Psoas muscle (tissue), 8 donors: Measurements from ENCODE around the gene DNPEP. TPM values are rescaled to one million over a fixed set of nuclear protein-coding genes. Genes with fewer than 3 reads are reported as not detected.

Experiments used
- ATAC-seq, 4 donors: fragments of 200-7000 bp; cut with Tn5 transposase; one replicate each; pipeline ENCODE4 v1.9.1; 2020; ENCODE audit warnings: moderate library complexity in 3 of 4, mild to moderate bottlenecking in 2 of 4
- DNase-seq, 2 donors: peaks; one replicate each; pipeline ENCODE4 v3.0.0-alpha.2; 2020
- H3K27ac ChIP-seq: fragments of 200-600 bp; one replicate; pipeline ENCODE4 v1.8.0; 2022
- H3K27me3 ChIP-seq, 3 donors: fragments of 200-600 bp in 1 of 3; one replicate each; pipeline versions ENCODE4 v1.6.1 to v1.8.0; 2013 to 2022; ENCODE audit warnings: low read length in 2 of 3, mild to moderate bottlenecking in 2 of 3, moderate library complexity in 1 of 3; ENCODE audit not compliant: insufficient read depth in 3 of 3
- H3K36me3 ChIP-seq, 2 donors: fragments of 200-600 bp in 1 of 2; one replicate each; pipeline versions ENCODE4 v1.6.1 to v1.8.0; 2013 to 2022; ENCODE audit warnings: low read depth in 1 of 2, mild to moderate bottlenecking in 1 of 2, moderate library complexity in 1 of 2; ENCODE audit not compliant: insufficient read depth in 1 of 2
- H3K4me1 ChIP-seq: fragments of 200-600 bp; one replicate; pipeline ENCODE4 v1.8.0; 2022
- H3K4me3 ChIP-seq: fragments of 200-600 bp; one replicate; pipeline ENCODE4 v1.8.0; 2022; ENCODE audit warnings: mild to moderate bottlenecking
- H3K9me3 ChIP-seq: fragments of 200-600 bp; one replicate; pipeline ENCODE4 v1.8.0; 2022
- CTCF ChIP-seq: fragments of 200-600 bp; IDR thresholded peaks from one replicate; pipeline ENCODE4 v1.8.0; 2022; ENCODE audit warnings: antibody characterized with exemption
- WGBS, 3 donors: extraction: QIAGEN DNeasy Blood & Tissue Kit; methylation state at CpG; one replicate each; pipeline versions ENCODE4 v1.1.6 to v1.1.7; 2013; 5-methylcytosine and 5-hydroxymethylcytosine counted together
- intact Hi-C, 2 donors: fragments of 100-400 bp; cut with DNase I; formaldehyde crosslinking; loops; one replicate each; pipeline versions ENCODE4 v1.11.0 to v1.14.2; 2022
- long read RNA-seq, 2 donors: library from polyadenylated mRNA; unstranded; transcript quantifications; one replicate each; pipeline ENCODE4 v2.0.0, GENCODE V29; 2021
- polyA plus RNA-seq, 3 donors: library from polyadenylated mRNA; stranded (reverse); fragments of 200-250 nt; gene quantifications; one replicate each; pipeline ENCODE4 v1.2.3, GENCODE V29; 2013
- total RNA-seq, 4 donors: library from RNA; stranded (reverse); fragmentation: NEBNext Ultra II Directional in 2 of 4; extraction: Animal tissue kit (Norgen Biotek cat#: 25700) in 2 of 4; gene quantifications; one replicate each; pipeline versions ENCODE4 v1.2.1 to v1.2.4, GENCODE V29; 2021 to 2023
- donor health status: healthy with polysubstance abuse.
- donor health status: DM: no; HTN: no; CAD: no; lungs with moderate emphysema.
- donor health status: Bipolar disorder and iron deficiency.
- donor health status: healthy.
- donor health status: DM: yes; HTN: yes; CAD: no.
- donor health status: DM: no; HTN: no; CAD: no.
- donor health status: DM: no; HTN: no; CAD: no.
- donor health status: DM: yes; HTN: yes; CAD: no.

The DNPEP gene
- 10 to 100 TPM; 60.9 to 88.3 (median 63.9) TPM for total RNA-seq
- polyA plus RNA-seq = 10 to 100 TPM; 46.7 to 93.1 (median 68.7) TPM
- long read RNA-seq, donor 1, transcript DNPEP-201 (15 exons, 2,425 nt) = major isoform, 99 of 131 reads
- long read RNA-seq, donor 1, partial matches to known transcripts = 21 of 131 reads
- long read RNA-seq, donor 1, other reads (novel, unspliced or antisense) = 5 of 131 reads
- long read RNA-seq, donor 2, transcript DNPEP-201 (15 exons, 2,425 nt) = major isoform, 132 of 179 reads
- long read RNA-seq, donor 2, transcript DNPEP-203 (15 exons, 1,657 nt) = minor isoform, 6 of 179 reads
- long read RNA-seq, donor 2, transcript DNPEP-217 (15 exons, 2,408 nt) = minor isoform, 8 of 179 reads
- long read RNA-seq, donor 2, partial matches to known transcripts = 12 of 179 reads
- long read RNA-seq, donor 2, other reads (novel, unspliced or antisense) = 20 of 179 reads

GRCh38 chr2:219387306-219388120 is at the start of gene DNPEP:
DNPEP (minus strand) TSS chr2:219387912; CDS start chr2:219387794, 118 bp downstream.
- WGBS, 3 donors = 0 to 1% (median 1%) methylated on average over 40 to 72 of the region's 76 CpGs
- Histone ChIP-seq H3K36me3 (peaks cover 4 to 41% of the 10 kb centered on the region in 2 donors), H3K27ac (peak within 1 kb of the TSS; percentile 91), H3K27me3 (no peaks in the 10 kb centered on the region), H3K4me1 (peaks cover 5% of the 10 kb centered on the region), H3K4me3 (peak within 1 kb of the TSS; percentile 86), H3K9me3 (no peaks in the 10 kb centered on the region)
- peak; percentile 94 to 97 for DNase-seq
- intact Hi-C loops = loop anchor here in 1 of 2 donors (5.0 to 10.0 kb wide), 2 partner anchors 105 to 223 kb away; partner anchors contain the start of gene NHEJ1
- no peak for TF ChIP-seq CTCF
- peak; percentile 78 to 80 (median 79) for ATAC-seq

GRCh38 chr2:219437141-219437540 is 49.4 kb upstream of the DNPEP start:
- peaks cover 65% of the 10 kb centered on the region for H3K4me1 ChIP-seq
- intact Hi-C loops = no loop called here
- H3K4me3 ChIP-seq = peak overlapping the region; percentile 70
- H3K9me3 ChIP-seq = no peaks in the 10 kb centered on the region
- DNase-seq = peak in 1 of 2 donors; percentile 46
- WGBS, 3 donors = 42 to 68% (median 55%) methylated on average over 3 of the region's 3 CpGs
- H3K27me3 ChIP-seq = no peaks in the 10 kb centered on the region
- H3K36me3 ChIP-seq = no peaks in the 10 kb centered on the region
- ATAC-seq = no peak
- peak overlapping the region; percentile 92 for H3K27ac ChIP-seq
- TF ChIP-seq CTCF = no peak

DNA sequence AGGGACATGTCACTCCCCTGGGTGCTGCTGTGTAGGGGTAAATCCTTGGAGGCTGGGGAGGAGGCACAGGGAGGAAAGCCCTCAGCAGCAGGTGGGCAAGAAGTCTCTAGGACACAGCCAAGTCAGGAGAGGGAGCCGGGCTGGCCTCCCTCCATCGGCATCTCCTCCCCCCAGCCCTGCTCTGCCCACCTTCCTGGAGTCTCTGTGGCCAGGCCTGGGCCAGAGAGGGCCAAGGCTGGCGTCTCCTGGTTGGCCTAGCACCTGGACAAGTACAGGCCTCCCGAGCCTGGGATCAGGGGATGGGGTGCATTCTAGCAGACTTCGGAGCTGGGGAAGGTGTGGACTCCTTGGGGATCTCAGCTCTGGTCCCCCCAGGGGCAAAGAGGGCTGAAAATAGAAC is 48.8 kb upstream of the DNPEP start:
- TF ChIP-seq CTCF = no peak
- WGBS, 3 donors = 29 to 54% (median 46%) methylated on average over 5 of the region's 5 CpGs
- Histone ChIP-seq H3K27ac (peak overlapping the region; percentile 92), H3K36me3 (no peaks in the 10 kb centered on the region), H3K27me3 (no peaks in the 10 kb centered on the region), H3K4me3 (peak overlapping the region; percentile 70), H3K4me1 (peaks cover 65% of the 10 kb centered on the region), H3K9me3 (no peaks in the 10 kb centered on the region)
- peak in 1 of 2 donors; percentile 60 for DNase-seq
- intact Hi-C loops = no loop called here
- no peak for ATAC-seq

- H3K36me3 ChIP-seq = no peaks in the 10 kb centered on the region
- H3K27ac ChIP-seq = peak overlapping the region; percentile 92
- ATAC-seq (no peak), DNase-seq (peak in 1 of 2 donors; percentile 47)
- no peaks in the 10 kb centered on the region for H3K27me3 ChIP-seq
- H3K9me3 ChIP-seq = no peaks in the 10 kb centered on the region
- peaks cover 63% of the 10 kb centered on the region for H3K4me1 ChIP-seq
- intact Hi-C loops = loop anchor here (2.0 kb wide), 2 partner anchors 31 to 33 kb away; no protein-coding TSS in a partner anchor
- peak overlapping the region; percentile 70 for H3K4me3 ChIP-seq
- TF ChIP-seq CTCF = no peak
- 23 to 46% (median 37%) methylated on average over 6 of the region's 6 CpGs for WGBS, 3 donors
Observed at GRCh38 chr2:219435701-219436100, 48.0 kb upstream of the DNPEP start.
